Measurements from ENCODE around the gene SLC22A4.

SLC22A4 gene

GRCh38 chr5:132293992-132294727 lies at the start of gene SLC22A4:
SLC22A4 (plus strand) TSS chr5:132294394; CDS start chr5:132294617, 223 bp downstream.
- DNase-seq (ENCODE audit: low read depth in 4 of 4, low spot score in 1 of 4): peak; percentile 34 to 85 (median 64)

GRCh38 chr5:132245593-132245992 lies 48.6 kb upstream of the SLC22A4 start:
- DNase-seq (ENCODE audit: low read depth in 4 of 4, low spot score in 1 of 4): no peak

- no peak for DNase-seq (ENCODE audit: low read depth in 4 of 4, low spot score in 1 of 4)
These were observed 47.4 kb upstream of the SLC22A4 start for GRCh38 chr5:132246806-132247205.

GRCh38 chr5:132250547-132250946 lies 43.6 kb upstream of the SLC22A4 start:
- no peak for DNase-seq (ENCODE audit: low read depth in 4 of 4, low spot score in 1 of 4)

GRCh38 chr5:132251220-132251725 lies 42.9 kb upstream of the SLC22A4 start:
- DNase-seq (ENCODE audit: low read depth in 4 of 4, low spot score in 1 of 4): no peak

GRCh38 chr5:132253008-132253441 lies 41.2 kb upstream of the SLC22A4 start:
- no peak for DNase-seq (ENCODE audit: low read depth in 4 of 4, low spot score in 1 of 4)

GRCh38 chr5:132253452-132254320 lies 40.5 kb upstream of the SLC22A4 start:
- no peak for DNase-seq (ENCODE audit: low read depth in 4 of 4, low spot score in 1 of 4)

- no peak for DNase-seq (ENCODE audit: low read depth in 4 of 4, low spot score in 1 of 4)
These were observed 39.7 kb upstream of the SLC22A4 start for GRCh38 chr5:132254321-132254977.

- DNase-seq (ENCODE audit: low read depth in 4 of 4, low spot score in 1 of 4): no peak
These were observed 38.0 kb upstream of the SLC22A4 start for GRCh38 chr5:132256086-132256782.

- no peak for DNase-seq (ENCODE audit: low read depth in 4 of 4, low spot score in 1 of 4)
These were observed 37.4 kb upstream of the SLC22A4 start for GRCh38 chr5:132256783-132257130.

GRCh38 chr5:132257131-132258101 lies 36.8 kb upstream of the SLC22A4 start, which contains the start of gene PDLIM4:
PDLIM4 (plus strand) TSS chr5:132257696; CDS start chr5:132257735, 39 bp downstream.
- DNase-seq (ENCODE audit: low read depth in 4 of 4, low spot score in 1 of 4): no peak

GRCh38 chr5:132258102-132259068 lies 35.8 kb upstream of the SLC22A4 start:
- DNase-seq (ENCODE audit: low read depth in 4 of 4, low spot score in 1 of 4): no peak

GRCh38 chr5:132259069-132259851 lies 34.9 kb upstream of the SLC22A4 start:
- DNase-seq (ENCODE audit: low read depth in 4 of 4, low spot score in 1 of 4): no peak

GRCh38 chr5:132260051-132260450 lies 34.1 kb upstream of the SLC22A4 start:
- DNase-seq (ENCODE audit: low read depth in 4 of 4, low spot score in 1 of 4): no peak

GRCh38 chr5:132260714-132261551 lies 33.3 kb upstream of the SLC22A4 start:
- peak in 1 of 4 experiments; percentile 36 for DNase-seq (ENCODE audit: low read depth in 4 of 4, low spot score in 1 of 4)

All from stimulated activated CD4-positive, alpha-beta T cell treated with anti-CD3 and anti-CD28 coated beads, Interleukin-1b, Interleukin-23, amount 100 ng/mL, for 24 hours (primary cell).